Smooth muscle cell (in vitro differentiated cells): ENCODE measurements around the gene CSGALNACT2. TPM values are rescaled to one million over a fixed set of nuclear protein-coding genes. Genes with fewer than 3 reads are reported as not detected.

Experiments
- DNase-seq: peaks from one replicate; lab custom pipeline; 2025; ENCODE audit not compliant: unreplicated experiment; lab: John Stamatoyannopoulos, UW
- H2AFZ ChIP-seq: fragments of 200-600 bp; sonication (generic); 2 replicates; pipeline ENCODE4 v1.6.0; 2016; ENCODE audit warnings: antibody characterized with exemption, low read depth, mild to moderate bottlenecking
- H3F3A ChIP-seq: fragments of 200-600 bp; sonication (generic); 2 replicates; pipeline ENCODE4 v1.6.0; 2017; ENCODE audit warnings: antibody characterized with exemption, low read depth
- H3K27ac ChIP-seq: fragments of 200-600 bp; sonication (generic); 2 replicates; pipeline ENCODE4 v1.5.1; 2016; ENCODE audit warnings: low read depth, mild to moderate bottlenecking
- H3K27me3 ChIP-seq: fragments of 200-600 bp; sonication (generic); 2 replicates; pipeline ENCODE4 v1.6.1; 2016; ENCODE audit warnings: low read depth, mild to moderate bottlenecking
- H3K36me3 ChIP-seq: fragments of 200-600 bp; sonication (generic); 2 replicates; pipeline ENCODE4 v1.5.1; 2016; ENCODE audit warnings: low read depth
- H3K4me1 ChIP-seq: fragments of 200-600 bp; sonication (generic); 2 replicates; pipeline ENCODE4 v1.5.1; 2016; ENCODE audit warnings: low read depth
- H3K4me2 ChIP-seq: fragments of 200-600 bp; sonication (generic); 2 replicates; pipeline ENCODE4 v1.6.0; 2016; ENCODE audit warnings: mild to moderate bottlenecking
- H3K4me3 ChIP-seq: fragments of 200-600 bp; sonication (generic); 2 replicates; pipeline ENCODE4 v1.5.1; 2016; ENCODE audit warnings: mild to moderate bottlenecking
- H3K79me2 ChIP-seq: fragments of 200-600 bp; sonication (generic); 2 replicates; pipeline ENCODE4 v1.6.0; 2016; ENCODE audit warnings: low read depth, mild to moderate bottlenecking
- H3K9ac ChIP-seq: fragments of 200-600 bp; sonication (generic); 2 replicates; pipeline ENCODE4 v1.6.0; 2016; ENCODE audit warnings: low read depth
- H3K9me3 ChIP-seq: fragments of 200-600 bp; sonication (generic); replicated peaks from 2 replicates; pipeline ENCODE4 v1.5.1; 2016; ENCODE audit warnings: low read depth
- H4K20me1 ChIP-seq: fragments of 200-600 bp; sonication (generic); 2 replicates; pipeline ENCODE4 v1.6.0; 2016; ENCODE audit warnings: low read depth
- CTCF ChIP-seq: fragments of 200-600 bp; sonication (generic); IDR thresholded peaks from 2 replicates; pipeline ENCODE4 v1.5.1; 2017; ENCODE audit warnings: borderline replicate concordance, mild to moderate bottlenecking, antibody characterized with exemption; ENCODE audit not compliant: insufficient read depth, poor library complexity, severe bottlenecking
- WGBS: methylation state at CpG from one replicate; pipeline ENCODE4 v1.1.7; 2016; ENCODE audit warnings: low lambda C conversion rate; 5-methylcytosine and 5-hydroxymethylcytosine counted together
- polyA plus RNA-seq: library from polyadenylated mRNA; unstranded; fragments of >200 nt; fragmentation: Nextera tagmentation; extraction: Ambion mirVana; gene quantifications from 2 replicates; pipeline ENCODE4 v1.2.1, GENCODE V29; 2016
- total RNA-seq: library from RNA; depleted of rRNA; stranded (reverse); fragments of >200 nt; gene quantifications from 2 replicates; pipeline ENCODE4 v1.2.3, GENCODE V29; 2014

CSGALNACT2 gene
- total and polyA plus RNA-seq, 2 experiments from 2014 or later = 35.6 to 40.4 TPM

- no peak overlapping the region for H3K4me2 ChIP-seq
- H3K27me3 ChIP-seq = no peaks in the 10 kb centered on the region
- 95% methylated on average over 20 of the region's 20 CpGs for WGBS
- no peak for TF ChIP-seq CTCF
- H3K9me3 ChIP-seq = no peaks in the 10 kb centered on the region
- no peak for DNase-seq
- peaks cover 3% of the 10 kb centered on the region for H3K4me1 ChIP-seq
- H3K36me3 ChIP-seq = no peaks in the 10 kb centered on the region
- H3F3A ChIP-seq = no peaks in the 10 kb centered on the region
- H3K9ac ChIP-seq = no peak overlapping the region
- no peaks in the 10 kb centered on the region for H4K20me1 ChIP-seq
- no peak overlapping the region for H3K27ac ChIP-seq
- H2AFZ ChIP-seq = no peak overlapping the region
- no peak overlapping the region for H3K4me3 ChIP-seq
- no peaks in the 10 kb centered on the region for H3K79me2 ChIP-seq
Observed at GRCh38 chr10:43205681-43206390, 67.6 kb downstream of the CSGALNACT2 start.

GRCh38 chr10:43206391-43207235 is 68.4 kb downstream of the CSGALNACT2 start:
- no peaks in the 10 kb centered on the region for H4K20me1 ChIP-seq
- H3K9ac ChIP-seq = no peak overlapping the region
- no peaks in the 10 kb centered on the region for H3K9me3 ChIP-seq
- H3K27ac ChIP-seq = no peak overlapping the region
- H3K27me3 ChIP-seq = no peaks in the 10 kb centered on the region
- H3F3A ChIP-seq = no peaks in the 10 kb centered on the region
- no peak for TF ChIP-seq CTCF
- 94% methylated on average over 13 of the region's 13 CpGs for WGBS
- DNase-seq = no peak
- no peaks in the 10 kb centered on the region for H3K36me3 ChIP-seq
- H3K79me2 ChIP-seq = no peaks in the 10 kb centered on the region
- peaks cover 3% of the 10 kb centered on the region for H3K4me1 ChIP-seq
- no peak overlapping the region for H3K4me2 ChIP-seq
- H2AFZ ChIP-seq = no peak overlapping the region
- no peak overlapping the region for H3K4me3 ChIP-seq

GRCh38 chr10:43208147-43209073 is 70.2 kb downstream of the CSGALNACT2 start:
- H3K9me3 ChIP-seq = no peaks in the 10 kb centered on the region
- H3F3A ChIP-seq = no peaks in the 10 kb centered on the region
- no peak overlapping the region for H3K4me3 ChIP-seq
- H3K4me2 ChIP-seq = no peak overlapping the region
- TF ChIP-seq CTCF = no peak
- H4K20me1 ChIP-seq = no peaks in the 10 kb centered on the region
- H3K27ac ChIP-seq = no peak overlapping the region
- no peaks in the 10 kb centered on the region for H3K79me2 ChIP-seq
- H3K4me1 ChIP-seq = no peaks in the 10 kb centered on the region
- no peak for DNase-seq
- WGBS = 83% methylated on average over 17 of the region's 17 CpGs
- H3K27me3 ChIP-seq = peaks cover 6% of the 10 kb centered on the region
- no peak overlapping the region for H3K9ac ChIP-seq
- no peaks in the 10 kb centered on the region for H3K36me3 ChIP-seq
- H2AFZ ChIP-seq = no peak overlapping the region
